Smooth muscle cell (in vitro differentiated cells): ENCODE measurements around the gene HTR7. TPM values are rescaled to one million over a fixed set of nuclear protein-coding genes. Genes with fewer than 3 reads are reported as not detected.
A peak's percentile ranks its signal among the peaks of the same experiment; 100 is the strongest.

Experiments
- DNase-seq: peaks from one replicate; lab custom pipeline; 2025; ENCODE audit not compliant: unreplicated experiment; lab: John Stamatoyannopoulos, UW
- H2AFZ ChIP-seq: fragments of 200-600 bp; sonication (generic); 2 replicates; pipeline ENCODE4 v1.6.0; 2016; ENCODE audit warnings: antibody characterized with exemption, low read depth, mild to moderate bottlenecking
- H3F3A ChIP-seq: fragments of 200-600 bp; sonication (generic); 2 replicates; pipeline ENCODE4 v1.6.0; 2017; ENCODE audit warnings: antibody characterized with exemption, low read depth
- H3K27ac ChIP-seq: fragments of 200-600 bp; sonication (generic); 2 replicates; pipeline ENCODE4 v1.5.1; 2016; ENCODE audit warnings: low read depth, mild to moderate bottlenecking
- H3K27me3 ChIP-seq: fragments of 200-600 bp; sonication (generic); 2 replicates; pipeline ENCODE4 v1.6.1; 2016; ENCODE audit warnings: low read depth, mild to moderate bottlenecking
- H3K36me3 ChIP-seq: fragments of 200-600 bp; sonication (generic); 2 replicates; pipeline ENCODE4 v1.5.1; 2016; ENCODE audit warnings: low read depth
- H3K4me1 ChIP-seq: fragments of 200-600 bp; sonication (generic); 2 replicates; pipeline ENCODE4 v1.5.1; 2016; ENCODE audit warnings: low read depth
- H3K4me2 ChIP-seq: fragments of 200-600 bp; sonication (generic); 2 replicates; pipeline ENCODE4 v1.6.0; 2016; ENCODE audit warnings: mild to moderate bottlenecking
- H3K4me3 ChIP-seq: fragments of 200-600 bp; sonication (generic); 2 replicates; pipeline ENCODE4 v1.5.1; 2016; ENCODE audit warnings: mild to moderate bottlenecking
- H3K79me2 ChIP-seq: fragments of 200-600 bp; sonication (generic); 2 replicates; pipeline ENCODE4 v1.6.0; 2016; ENCODE audit warnings: low read depth, mild to moderate bottlenecking
- H3K9ac ChIP-seq: fragments of 200-600 bp; sonication (generic); 2 replicates; pipeline ENCODE4 v1.6.0; 2016; ENCODE audit warnings: low read depth
- H3K9me3 ChIP-seq: fragments of 200-600 bp; sonication (generic); replicated peaks from 2 replicates; pipeline ENCODE4 v1.5.1; 2016; ENCODE audit warnings: low read depth
- H4K20me1 ChIP-seq: fragments of 200-600 bp; sonication (generic); 2 replicates; pipeline ENCODE4 v1.6.0; 2016; ENCODE audit warnings: low read depth
- WGBS: methylation state at CpG from one replicate; pipeline ENCODE4 v1.1.7; 2016; ENCODE audit warnings: low lambda C conversion rate; 5-methylcytosine and 5-hydroxymethylcytosine counted together
- polyA plus RNA-seq: library from polyadenylated mRNA; unstranded; fragments of >200 nt; fragmentation: Nextera tagmentation; extraction: Ambion mirVana; gene quantifications from 2 replicates; pipeline ENCODE4 v1.2.1, GENCODE V29; 2016
- total RNA-seq: library from RNA; depleted of rRNA; stranded (reverse); fragments of >200 nt; gene quantifications from 2 replicates; pipeline ENCODE4 v1.2.3, GENCODE V29; 2014
- TF ChIP-seq, protein P1 (sequence below): fragments of 200-600 bp; sonication (generic); IDR thresholded peaks from 2 replicates; pipeline ENCODE4 v1.5.1; 2017; ENCODE audit warnings: borderline replicate concordance, mild to moderate bottlenecking, antibody characterized with exemption; ENCODE audit not compliant: insufficient read depth, poor library complexity, severe bottlenecking

Gene HTR7
- total and polyA plus RNA-seq, 2 experiments from 2014 or later: 3.7 to 10.7 TPM

DNA sequence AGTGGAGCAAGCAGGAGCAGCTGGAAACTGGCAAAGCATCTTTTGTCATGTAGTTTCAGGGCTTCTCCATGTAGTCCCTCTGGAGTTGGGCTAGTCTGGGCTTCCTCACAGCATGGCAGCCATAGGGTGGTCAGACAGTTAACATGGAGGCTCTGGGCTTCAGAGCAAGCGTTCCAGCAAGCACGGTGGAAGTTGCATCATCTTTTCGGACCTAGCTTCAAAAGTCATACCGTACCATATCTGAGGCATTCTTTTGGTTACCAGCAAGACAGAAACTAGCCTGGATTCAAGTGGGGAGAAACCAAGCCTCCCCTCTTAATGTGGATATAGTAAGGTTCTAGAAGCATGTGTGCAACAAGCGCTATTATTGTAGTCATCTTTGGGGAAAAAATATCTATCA is 135.0 kb downstream of the HTR7 start:
- Histone ChIP-seq H3K36me3 (no peaks in the 10 kb centered on the region), H3K4me1 (no peaks in the 10 kb centered on the region), H2AFZ (no peak overlapping the region), H3K79me2 (no peaks in the 10 kb centered on the region), H3F3A (no peaks in the 10 kb centered on the region), H3K4me3 (no peak overlapping the region), H3K9me3 (no peaks in the 10 kb centered on the region), H3K27me3 (no peaks in the 10 kb centered on the region), H3K4me2 (no peak overlapping the region), H3K27ac (no peak overlapping the region), H3K9ac (no peak overlapping the region), H4K20me1 (no peaks in the 10 kb centered on the region)
- DNase-seq: no peak
- 82% methylated on average over 5 of the region's 5 CpGs for WGBS
- TF ChIP-seq, protein P1, sequence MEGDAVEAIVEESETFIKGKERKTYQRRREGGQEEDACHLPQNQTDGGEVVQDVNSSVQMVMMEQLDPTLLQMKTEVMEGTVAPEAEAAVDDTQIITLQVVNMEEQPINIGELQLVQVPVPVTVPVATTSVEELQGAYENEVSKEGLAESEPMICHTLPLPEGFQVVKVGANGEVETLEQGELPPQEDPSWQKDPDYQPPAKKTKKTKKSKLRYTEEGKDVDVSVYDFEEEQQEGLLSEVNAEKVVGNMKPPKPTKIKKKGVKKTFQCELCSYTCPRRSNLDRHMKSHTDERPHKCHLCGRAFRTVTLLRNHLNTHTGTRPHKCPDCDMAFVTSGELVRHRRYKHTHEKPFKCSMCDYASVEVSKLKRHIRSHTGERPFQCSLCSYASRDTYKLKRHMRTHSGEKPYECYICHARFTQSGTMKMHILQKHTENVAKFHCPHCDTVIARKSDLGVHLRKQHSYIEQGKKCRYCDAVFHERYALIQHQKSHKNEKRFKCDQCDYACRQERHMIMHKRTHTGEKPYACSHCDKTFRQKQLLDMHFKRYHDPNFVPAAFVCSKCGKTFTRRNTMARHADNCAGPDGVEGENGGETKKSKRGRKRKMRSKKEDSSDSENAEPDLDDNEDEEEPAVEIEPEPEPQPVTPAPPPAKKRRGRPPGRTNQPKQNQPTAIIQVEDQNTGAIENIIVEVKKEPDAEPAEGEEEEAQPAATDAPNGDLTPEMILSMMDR: no peak

DNA sequence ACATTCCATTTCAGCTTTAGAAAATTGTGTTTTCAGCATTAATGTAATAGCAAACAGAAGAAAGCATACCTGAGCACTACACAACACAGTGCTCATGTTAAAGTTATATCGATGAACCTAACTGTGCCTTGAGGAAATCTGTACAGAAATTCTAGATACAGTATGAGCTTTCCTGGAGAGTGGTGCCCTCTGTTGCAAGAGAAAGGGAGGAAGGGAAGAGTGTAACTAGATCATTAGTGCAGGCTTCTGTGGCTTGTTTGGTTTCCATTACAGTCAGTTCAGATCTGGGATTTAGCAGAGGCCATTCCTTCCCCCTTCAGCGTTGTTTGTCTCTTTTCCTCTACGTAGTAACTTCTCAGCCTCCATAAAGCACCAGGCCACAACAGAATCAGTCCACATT is 139.7 kb downstream of the HTR7 start:
- Histone ChIP-seq H3K4me3 (no peak overlapping the region), H4K20me1 (no peaks in the 10 kb centered on the region), H3K9ac (no peak overlapping the region), H2AFZ (peak overlapping the region; percentile 23), H3K4me1 (no peaks in the 10 kb centered on the region), H3K27ac (no peak overlapping the region), H3K4me2 (no peak overlapping the region), H3K79me2 (no peaks in the 10 kb centered on the region), H3F3A (no peaks in the 10 kb centered on the region), H3K9me3 (no peaks in the 10 kb centered on the region), H3K27me3 (no peaks in the 10 kb centered on the region), H3K36me3 (no peaks in the 10 kb centered on the region)
- TF ChIP-seq, protein P1: peak; percentile 21
- WGBS: 42% methylated on average over 3 of the region's 3 CpGs
- DNase-seq: no peak

DNA sequence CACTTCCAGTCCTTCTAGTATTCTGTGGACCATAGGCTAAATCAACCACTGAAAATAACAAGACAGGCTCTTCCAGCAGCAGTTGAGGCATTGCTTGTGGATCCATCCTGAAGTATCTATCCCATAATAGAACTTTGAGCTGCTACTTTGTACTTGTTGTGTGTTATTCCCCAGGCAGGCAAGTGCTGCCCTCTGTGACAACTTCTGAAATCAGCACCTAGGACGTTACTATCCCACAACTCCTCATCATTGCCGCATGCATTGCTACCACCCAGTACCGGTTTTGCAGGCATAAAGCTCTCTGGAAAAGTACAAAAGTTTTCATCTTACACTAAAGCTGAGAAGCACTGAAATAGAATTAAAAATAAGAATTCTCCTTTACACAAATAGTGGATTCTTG is 145.3 kb downstream of the HTR7 start:
- H2AFZ ChIP-seq: no peak overlapping the region
- no peaks in the 10 kb centered on the region for H4K20me1 ChIP-seq
- H3F3A ChIP-seq: no peaks in the 10 kb centered on the region
- H3K4me3 ChIP-seq: no peak overlapping the region
- TF ChIP-seq, protein P1: no peak
- H3K27ac ChIP-seq: no peak overlapping the region
- DNase-seq: no peak
- no peaks in the 10 kb centered on the region for H3K4me1 ChIP-seq
- H3K27me3 ChIP-seq: no peaks in the 10 kb centered on the region
- no peak overlapping the region for H3K9ac ChIP-seq
- H3K79me2 ChIP-seq: no peaks in the 10 kb centered on the region
- H3K4me2 ChIP-seq: no peak overlapping the region
- H3K9me3 ChIP-seq: no peaks in the 10 kb centered on the region
- 60% methylated on average over 3 of the region's 3 CpGs for WGBS
- H3K36me3 ChIP-seq: no peaks in the 10 kb centered on the region

DNA sequence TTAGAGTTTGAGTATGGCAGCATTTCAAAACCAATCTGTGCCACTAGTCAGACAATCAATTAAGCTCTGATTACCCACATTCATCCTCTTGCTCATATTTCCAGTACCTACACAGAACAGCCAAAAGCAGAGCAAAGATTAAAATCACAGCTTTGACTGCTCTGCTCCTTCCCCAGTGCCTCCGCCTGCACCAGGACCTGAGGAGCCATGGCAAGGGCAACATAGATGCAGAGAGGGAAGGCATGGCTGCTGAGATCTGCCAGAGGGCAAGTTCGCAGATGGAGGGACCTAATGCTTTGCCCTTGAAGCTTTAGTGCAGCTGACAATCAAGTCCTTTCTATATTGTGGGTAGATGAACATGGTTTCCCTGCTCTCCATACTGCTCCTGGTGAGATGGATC is 148.1 kb downstream of the HTR7 start:
- H3K79me2 ChIP-seq: no peaks in the 10 kb centered on the region
- 94% methylated on average over 2 of the region's 2 CpGs for WGBS
- no peaks in the 10 kb centered on the region for H3K27me3 ChIP-seq

More for the DNA sequence above, 148.1 kb downstream of the HTR7 start:
- no peaks in the 10 kb centered on the region for H3K36me3 ChIP-seq
- H3K9ac ChIP-seq: no peak overlapping the region
- H3K4me3 ChIP-seq: no peak overlapping the region
- no peaks in the 10 kb centered on the region for H3F3A ChIP-seq
- TF ChIP-seq, protein P1: no peak
- no peaks in the 10 kb centered on the region for H4K20me1 ChIP-seq
- H3K4me2 ChIP-seq: no peak overlapping the region
- H3K9me3 ChIP-seq: no peaks in the 10 kb centered on the region
- no peak overlapping the region for H2AFZ ChIP-seq
- H3K27ac ChIP-seq: no peak overlapping the region
- no peak for DNase-seq
- no peaks in the 10 kb centered on the region for H3K4me1 ChIP-seq
